Stimulated activated CD4-positive, alpha-beta T cell treated with anti-CD3 and anti-CD28 coated beads, Interleukin-15, amount 100 ng/mL, for 1 hour (primary cell): ENCODE data around the gene SFI1.

Experiments used
- DNase-seq, 2 donors: peaks; one replicate each; pipeline ENCODE4 v3.0.0-alpha.2; 2020; ENCODE audit warnings: low read depth in 1 of 2, low spot score in 1 of 2

Gene SFI1

GRCh38 chr22:31615491-31615860 is 119.1 kb downstream of the SFI1 start:
- no peak for DNase-seq

GRCh38 chr22:31615940-31616314 is 119.6 kb downstream of the SFI1 start:
- no peak for DNase-seq

- no peak for DNase-seq
These were observed 120.1 kb downstream of the SFI1 start for GRCh38 chr22:31616315-31616980.

- DNase-seq = no peak
These were observed 121.7 kb downstream of the SFI1 start for GRCh38 chr22:31618057-31618456.

- DNase-seq = no peak
These were observed 122.3 kb downstream of the SFI1 start for GRCh38 chr22:31618471-31619176.

GRCh38 chr22:31619611-31620300 is 123.4 kb downstream of the SFI1 start:
- DNase-seq = no peak

- DNase-seq = no peak
These were observed 124.6 kb downstream of the SFI1 start for GRCh38 chr22:31620756-31621480.

- DNase-seq = no peak
These were observed 125.3 kb downstream of the SFI1 start for GRCh38 chr22:31621507-31622124.

GRCh38 chr22:31622980-31623379 is 126.6 kb downstream of the SFI1 start:
- DNase-seq = no peak

- DNase-seq = no peak
These were observed 127.4 kb downstream of the SFI1 start for GRCh38 chr22:31623592-31624304.

GRCh38 chr22:31625257-31625640 is 128.9 kb downstream of the SFI1 start:
- no peak for DNase-seq

GRCh38 chr22:31625661-31626426 is 129.5 kb downstream of the SFI1 start:
- no peak for DNase-seq

- DNase-seq = no peak
These were observed 130.3 kb downstream of the SFI1 start for GRCh38 chr22:31626427-31627150.

GRCh38 chr22:31627223-31627731 is 130.9 kb downstream of the SFI1 start:
- no peak for DNase-seq

- DNase-seq = no peak
These were observed 132.0 kb downstream of the SFI1 start for GRCh38 chr22:31628362-31628761.

- DNase-seq = no peak
These were observed 132.8 kb downstream of the SFI1 start for GRCh38 chr22:31628969-31629708.

- no peak for DNase-seq
These were observed 133.4 kb downstream of the SFI1 start for GRCh38 chr22:31629741-31630184.
